Spleen (tissue), 7 donors: ENCODE results near the gene MRPS30.
"Not testable (repeated sequence)": the region's sequence is repeated elsewhere in the genome, so short reads cannot be mapped to it uniquely, and the experiment has no call there.

Experiments
- CTCF ChIP-seq, 11 experiments: fragments of 200-600 bp in 7 of 11; fragments of 450-650 bp in 4 of 11; sonication (generic) in 4 of 11; IDR thresholded peaks in 8 of 11; conservative IDR thresholded peaks in 3 of 11; 1 replicate in 7 of 11; 2 replicates in 4 of 11; pipeline versions ENCODE4 v1.4.0 to v1.8.0; 2016 to 2021; ENCODE audit warnings: antibody characterized with exemption in 11 of 11, inconsistent platforms in 4 of 11, mild to moderate bottlenecking in 1 of 11
- POLR2A ChIP-seq, 3 donors: fragments of 450-650 bp; IDR thresholded peaks; one replicate each; pipeline ENCODE4 v1.5.1; 2017; ENCODE audit warnings: antibody characterized with exemption in 3 of 3, mild to moderate bottlenecking in 1 of 3
- donor health status: DM: no; HTN: no; CAD: no; lungs with moderate emphysema.
- donor health status: DM: no; HTN: no; CAD: no.
- donor health status: DM: no; HTN: no; CAD: no.

GRCh38 chr5:44824662-44825061 is 15.9 kb downstream of the MRPS30 start:
- TF ChIP-seq CTCF (IDR thresholded peaks at IDR 0.05 in 8 of 11, conservative IDR thresholded peaks at IDR 0.05 in 3 of 11); POLR2A (IDR thresholded peaks at IDR 0.05): not testable (repeated sequence)
